Head of caudate nucleus (tissue), 42 donors: ENCODE data around the gene RAB40B.

Source experiments
- DNase-seq, 42 donors: peaks; one replicate each; pipeline versions ENCODE4 v3.0.0 to v3.0.0-alpha.2; 2020 to 2021; ENCODE audit warnings: mixed read lengths in 7 of 42
- intact Hi-C: fragments of 100-400 bp; cut with DNase I; formaldehyde crosslinking; loops from one replicate; pipeline ENCODE4 v1.15.0; 2022

RAB40B gene

DNA sequence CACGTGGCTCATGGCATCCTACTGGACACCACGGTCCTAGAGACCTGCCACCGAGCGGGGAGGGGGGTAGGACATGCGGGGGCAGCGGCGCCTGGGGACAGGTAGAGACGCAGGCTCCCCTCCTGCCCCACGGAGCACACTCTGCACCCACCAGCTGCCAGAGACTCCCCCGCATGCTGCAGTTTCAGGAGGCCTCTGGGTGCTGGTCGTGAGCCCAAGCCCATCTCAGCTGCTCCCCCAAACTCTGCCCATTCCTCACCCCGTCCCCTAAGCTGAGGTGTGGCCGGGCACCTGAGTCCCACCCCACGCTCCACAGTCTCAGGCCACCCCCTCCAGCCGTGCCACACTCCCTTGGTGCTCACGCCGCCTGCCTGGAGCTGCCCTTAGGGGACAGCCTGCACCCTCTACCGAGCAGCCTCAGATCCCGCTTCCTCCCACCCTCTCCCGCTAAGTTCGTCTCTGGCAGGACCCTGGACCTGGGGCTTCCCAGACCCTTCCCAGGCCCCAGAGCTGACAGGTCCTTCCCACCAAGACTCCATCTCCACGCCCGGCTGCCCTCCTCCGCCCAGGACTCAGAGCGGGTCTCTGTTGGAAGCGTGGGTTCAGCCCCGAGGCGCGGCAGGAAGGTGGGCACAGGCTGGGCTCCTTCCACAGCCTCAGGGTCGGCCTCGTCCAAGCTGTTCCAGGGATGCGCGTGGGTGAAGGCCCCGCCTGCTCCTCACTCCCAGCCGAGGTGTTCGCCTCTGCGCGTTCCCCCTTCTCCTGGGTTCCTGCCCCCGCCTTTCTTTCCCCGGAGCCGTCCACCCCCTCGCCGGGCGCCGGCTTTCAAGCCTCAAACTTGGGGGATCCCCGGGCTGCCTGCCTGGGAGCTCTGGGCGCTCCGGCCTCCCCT is 1.3 kb downstream of the RAB40B start:
- DNase-seq, result peak in 41 of 42 donors; percentile 53 to 89 (median 74)
- intact Hi-C loops, result loop anchor here (5.0 kb wide), 1 partner anchor 50 kb away; the partner anchor contains the start of gene WDR45B

DNA sequence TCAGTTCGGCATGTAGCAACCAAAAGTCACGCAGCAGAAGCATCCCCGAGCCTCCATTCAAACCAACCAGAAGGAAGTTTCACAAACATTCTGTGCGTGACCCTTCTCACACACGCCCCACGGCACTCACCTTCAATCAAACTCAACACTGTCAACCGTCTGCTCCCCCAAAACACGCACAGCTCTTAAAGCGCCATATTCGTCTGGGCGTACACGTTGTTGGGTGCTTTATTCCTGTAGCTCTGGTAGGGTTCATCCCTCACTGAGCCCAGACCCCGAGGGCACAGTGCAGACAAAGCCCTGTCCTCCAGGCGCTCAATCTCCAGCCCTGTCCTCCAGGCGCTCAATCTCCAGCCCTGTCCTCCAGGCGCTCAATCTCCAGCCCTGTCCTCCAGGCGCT is 2.2 kb downstream of the RAB40B start:
- no peak for DNase-seq
- intact Hi-C loops, result loop anchor here (5.0 kb wide), 1 partner anchor 49 kb away; the partner anchor contains the start of gene WDR45B

DNA sequence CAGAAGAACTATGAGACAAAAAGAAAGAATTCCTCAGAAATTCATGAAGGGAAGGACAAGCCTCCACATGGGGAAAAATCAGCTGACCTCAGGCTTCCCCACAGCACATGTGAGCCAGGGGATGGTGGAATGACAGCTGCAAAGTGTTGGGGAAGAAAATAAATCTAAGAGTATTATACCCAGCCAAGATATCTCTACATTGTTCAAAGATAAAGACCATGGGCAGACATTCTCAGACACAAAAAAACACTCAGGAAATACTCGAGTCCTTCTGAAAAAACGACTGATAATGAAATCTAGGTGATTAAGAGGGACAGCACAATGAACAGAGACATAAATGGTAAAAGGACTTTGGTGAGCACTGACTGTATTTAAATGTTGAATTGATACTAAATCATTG is 3.9 kb downstream of the RAB40B start:
- intact Hi-C loops, result loop anchor here (5.0 kb wide), 1 partner anchor 47 kb away; the partner anchor contains the start of gene WDR45B
- DNase-seq, result no peak

DNA sequence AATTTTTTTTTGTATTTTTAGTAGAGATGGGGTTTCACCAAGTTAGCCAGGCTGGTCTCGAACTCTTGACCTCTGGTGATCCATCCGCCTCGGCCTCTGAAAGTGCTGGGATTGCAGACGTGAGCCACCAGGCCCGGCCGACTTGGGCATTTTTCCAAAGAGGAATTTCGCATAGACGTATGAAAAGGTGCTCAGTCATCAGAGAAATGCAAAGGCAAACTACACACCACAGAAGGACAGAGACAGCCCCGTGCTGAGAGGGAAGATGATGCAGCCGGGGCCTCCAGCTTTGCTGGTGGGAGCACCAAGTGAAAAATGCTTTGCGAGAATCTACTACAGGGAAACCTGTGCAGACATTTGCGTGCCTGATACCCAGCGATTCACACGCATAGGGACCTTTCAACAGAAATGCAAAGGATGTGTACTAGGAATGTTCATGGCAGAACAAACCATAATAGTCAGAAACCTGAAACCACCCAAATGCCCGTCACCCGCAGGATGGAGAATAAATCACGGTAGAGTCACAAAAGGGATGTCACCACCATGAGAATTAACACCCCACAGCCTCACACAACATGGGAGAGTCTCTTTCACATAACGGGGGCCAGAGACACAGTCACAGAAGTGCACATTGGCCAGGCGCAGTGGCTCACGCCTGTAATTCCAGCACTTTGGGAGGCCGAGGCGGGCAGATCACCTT is 5.2 kb downstream of the RAB40B start:
- DNase-seq, result no peak
- intact Hi-C loops, result no loop called here

DNA sequence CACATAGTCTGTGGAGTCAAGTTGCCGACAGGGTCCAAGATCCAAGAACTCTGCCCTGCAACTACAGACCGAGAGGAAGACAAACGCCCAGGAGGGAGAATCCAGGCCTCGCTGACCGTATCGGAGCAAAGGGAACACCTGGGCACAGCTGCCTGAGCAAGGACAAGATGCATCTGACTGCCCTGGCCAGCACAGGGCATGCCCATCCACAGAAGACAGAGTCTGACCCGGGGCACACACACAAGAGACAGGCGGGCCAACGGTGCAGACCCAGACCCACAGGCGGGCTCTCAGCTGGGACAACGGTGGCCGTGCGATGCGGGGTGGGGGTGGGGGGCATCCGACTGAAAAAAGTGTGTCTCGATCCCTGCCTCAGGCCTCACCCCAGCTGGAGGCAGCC is 6.2 kb downstream of the RAB40B start:
- no peak for DNase-seq
- intact Hi-C loops, result no loop called here

DNA sequence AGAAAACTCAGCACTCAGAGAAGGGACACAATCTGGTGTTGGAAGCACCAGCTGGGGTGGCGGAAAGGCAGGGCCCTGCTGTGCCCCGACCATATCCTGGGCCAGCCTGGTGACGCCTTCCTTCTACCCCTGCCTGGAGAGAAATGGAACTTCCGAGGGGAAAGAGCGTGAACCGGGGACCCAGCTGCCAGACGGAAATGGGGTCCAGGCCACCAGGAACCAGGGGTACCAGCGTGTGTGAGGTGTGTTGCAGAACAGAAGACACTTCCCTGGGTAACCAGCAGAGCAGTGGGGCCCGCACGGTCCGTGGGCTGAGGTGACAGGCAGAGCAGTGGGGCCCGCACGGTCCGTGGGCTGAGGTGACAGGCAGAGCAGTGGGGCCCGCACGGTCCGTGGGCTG is 6.8 kb downstream of the RAB40B start:
- intact Hi-C loops, result no loop called here
- no peak for DNase-seq

DNA sequence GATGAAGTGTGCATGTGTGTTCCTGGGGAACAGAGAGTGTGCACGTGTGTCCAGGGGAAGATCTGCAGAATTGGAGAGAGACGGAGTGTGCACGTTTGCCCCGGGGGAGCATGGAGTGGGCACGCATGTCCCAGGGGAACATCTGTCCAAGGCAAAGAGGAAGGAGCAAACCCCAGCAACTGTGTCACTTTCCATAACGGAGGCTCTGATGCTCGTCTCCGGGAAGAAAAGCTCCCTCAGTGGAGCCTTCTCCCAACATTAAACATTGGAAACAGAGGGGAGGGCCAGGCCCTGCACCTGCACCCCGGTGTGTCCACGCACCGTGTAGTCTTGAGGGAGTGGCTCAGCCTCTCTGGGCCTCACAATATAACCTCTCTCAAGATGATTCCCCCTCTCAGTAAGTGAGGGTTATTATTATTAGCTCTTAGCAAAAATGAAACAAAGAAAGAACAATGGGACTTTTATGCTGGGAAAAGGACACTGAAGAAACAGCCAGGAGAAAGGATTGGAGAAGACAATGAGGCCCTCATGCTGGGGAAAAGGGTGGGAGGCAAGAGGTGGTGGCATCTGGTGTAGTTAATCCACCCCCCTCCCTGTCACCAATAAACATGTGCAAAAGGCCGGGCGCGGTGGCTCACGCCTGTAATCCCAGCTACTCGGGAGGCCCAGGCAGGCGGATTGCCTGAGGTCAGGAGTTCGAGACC is 7.6 kb downstream of the RAB40B start:
- peak in 39 of 42 donors; percentile 40 to 90 (median 75) for DNase-seq

DNA sequence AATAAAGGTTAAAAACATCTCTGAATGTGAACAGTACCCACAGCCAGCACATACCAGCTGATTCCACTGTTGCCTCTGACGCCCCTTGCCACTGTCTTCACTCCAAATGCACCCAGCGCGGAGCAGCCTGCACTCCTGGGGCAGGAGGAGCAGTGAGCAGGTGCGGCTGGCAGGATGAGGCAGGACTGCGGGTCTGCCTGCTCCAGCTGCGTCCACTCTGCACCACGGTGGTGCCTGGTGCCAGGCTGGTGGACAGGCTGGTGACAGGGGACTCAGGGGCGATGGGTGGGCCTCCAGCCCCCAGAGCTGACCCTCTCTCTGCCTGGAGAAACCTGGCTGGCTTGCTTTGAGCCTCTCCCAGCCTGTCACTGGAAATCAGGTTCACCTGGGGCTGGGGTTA is 9.4 kb downstream of the RAB40B start:
- DNase-seq, result no peak
- intact Hi-C loops, result no loop called here

More for the DNA sequence above, 7.6 kb downstream of the RAB40B start:
- intact Hi-C loops, result no loop called here

DNA sequence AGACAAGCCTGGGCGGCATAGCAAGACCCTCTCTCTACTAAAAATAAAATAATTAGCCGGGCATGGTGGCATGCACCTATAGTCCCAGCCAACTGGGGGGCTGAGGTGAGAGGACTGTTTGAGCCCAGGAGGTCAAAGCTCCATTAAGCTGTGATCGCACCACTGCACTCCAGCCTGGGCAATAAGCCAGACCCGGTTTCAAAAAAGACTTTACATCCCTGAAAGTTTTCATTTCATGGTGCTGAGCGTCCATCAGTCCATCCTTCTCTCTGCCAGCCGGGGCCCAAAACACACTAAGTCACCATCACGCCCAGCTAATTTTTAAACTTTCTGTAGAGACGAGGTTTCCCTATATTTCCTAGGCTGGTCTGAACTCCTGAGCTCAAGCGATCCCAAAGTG is 10.6 kb downstream of the RAB40B start:
- intact Hi-C loops, result no loop called here

DNA sequence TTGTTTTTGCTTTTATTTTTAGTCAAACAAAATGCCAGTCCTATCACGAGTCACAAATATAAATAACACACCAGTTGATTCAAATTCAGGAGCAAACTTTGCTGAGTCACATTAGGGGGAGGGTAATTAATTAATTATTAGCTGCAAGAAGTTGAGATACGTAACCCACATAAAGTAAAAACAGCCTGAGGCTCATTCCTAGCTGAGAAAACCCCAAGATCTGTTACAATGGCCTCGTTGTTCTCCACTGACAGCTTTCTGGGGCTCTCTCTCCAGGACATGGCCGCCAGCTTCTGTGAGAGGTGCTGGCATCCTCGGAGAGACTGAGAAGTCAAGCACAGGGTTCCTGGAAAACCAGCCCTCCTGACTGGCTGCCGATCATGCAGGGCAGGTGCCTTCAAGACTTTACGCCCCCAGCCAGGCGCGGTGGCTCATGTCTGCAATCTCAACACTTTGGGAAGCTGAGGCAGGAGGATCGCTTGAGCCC is 11.1 kb downstream of the RAB40B start:
- peak in 39 of 42 donors; percentile 40 to 91 (median 70) for DNase-seq
- intact Hi-C loops, result no loop called here

More for the DNA sequence above, 10.6 kb downstream of the RAB40B start:
- no peak for DNase-seq

DNA sequence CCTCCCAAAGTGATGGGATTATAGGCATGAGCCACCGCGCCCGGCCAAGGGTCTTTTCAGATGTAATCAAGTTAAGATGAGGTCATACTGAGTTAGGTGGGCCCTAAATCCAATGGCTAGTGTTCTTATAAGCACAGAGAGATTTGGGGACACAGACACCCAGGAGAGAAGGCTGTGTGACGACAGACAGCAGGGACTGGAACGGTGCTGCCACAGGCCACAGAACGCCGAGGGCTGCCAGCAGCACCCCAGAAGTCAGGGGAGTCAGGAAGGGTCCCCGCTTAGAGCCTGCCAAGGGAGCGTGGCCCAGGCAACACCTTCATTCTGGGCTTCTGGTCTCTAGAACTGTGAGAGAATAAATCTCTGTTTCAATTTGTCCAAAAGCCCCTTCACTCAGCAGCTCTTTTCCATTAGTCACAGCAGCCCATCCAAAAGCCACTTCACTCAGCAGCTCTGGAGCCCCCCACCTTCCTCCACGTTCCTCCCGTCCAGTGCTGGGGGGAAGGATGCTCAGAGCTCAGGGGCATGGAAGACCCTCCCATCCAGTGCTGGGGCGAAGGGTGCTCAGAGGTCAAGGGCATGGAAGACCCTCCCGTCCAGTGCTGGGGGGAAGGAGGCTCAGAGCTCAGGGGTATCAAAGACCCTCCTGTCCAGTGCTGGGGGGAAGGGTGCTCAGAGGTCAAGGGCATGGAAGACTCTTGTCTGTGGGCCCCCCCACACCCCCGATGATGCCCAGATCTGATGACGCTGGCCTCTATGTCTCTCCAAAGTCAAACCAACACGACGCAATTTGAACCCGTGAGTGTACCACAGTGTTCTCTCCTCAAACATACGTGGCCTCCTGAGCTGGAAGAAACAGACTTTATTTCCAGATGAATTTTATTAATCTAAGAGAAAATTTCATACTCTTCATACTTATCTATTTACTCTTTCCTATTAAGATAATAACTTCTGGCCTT is 11.9 kb downstream of the RAB40B start:
- intact Hi-C loops, result no loop called here
- no peak for DNase-seq

DNA sequence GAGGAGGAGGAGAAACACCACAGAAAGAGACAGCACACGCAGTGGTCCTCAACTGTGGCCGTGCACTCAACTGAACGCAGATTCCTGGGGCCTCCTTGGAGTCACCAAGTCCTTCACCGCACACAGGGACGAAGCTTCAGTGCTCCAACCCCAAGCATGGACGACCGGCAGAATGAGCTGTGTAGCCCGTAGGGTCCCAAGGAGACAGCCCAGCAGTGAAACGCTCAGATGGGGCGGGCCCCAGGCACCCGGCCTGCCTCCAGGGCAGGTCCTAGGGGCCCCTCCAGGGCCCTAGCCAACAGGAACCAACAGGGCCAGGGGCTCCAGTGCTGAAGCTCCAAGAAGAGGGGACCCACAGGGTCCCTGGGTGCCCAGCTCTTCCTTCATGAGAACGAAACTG is 13.2 kb downstream of the RAB40B start:
- DNase-seq, result no peak
- intact Hi-C loops, result no loop called here

DNA sequence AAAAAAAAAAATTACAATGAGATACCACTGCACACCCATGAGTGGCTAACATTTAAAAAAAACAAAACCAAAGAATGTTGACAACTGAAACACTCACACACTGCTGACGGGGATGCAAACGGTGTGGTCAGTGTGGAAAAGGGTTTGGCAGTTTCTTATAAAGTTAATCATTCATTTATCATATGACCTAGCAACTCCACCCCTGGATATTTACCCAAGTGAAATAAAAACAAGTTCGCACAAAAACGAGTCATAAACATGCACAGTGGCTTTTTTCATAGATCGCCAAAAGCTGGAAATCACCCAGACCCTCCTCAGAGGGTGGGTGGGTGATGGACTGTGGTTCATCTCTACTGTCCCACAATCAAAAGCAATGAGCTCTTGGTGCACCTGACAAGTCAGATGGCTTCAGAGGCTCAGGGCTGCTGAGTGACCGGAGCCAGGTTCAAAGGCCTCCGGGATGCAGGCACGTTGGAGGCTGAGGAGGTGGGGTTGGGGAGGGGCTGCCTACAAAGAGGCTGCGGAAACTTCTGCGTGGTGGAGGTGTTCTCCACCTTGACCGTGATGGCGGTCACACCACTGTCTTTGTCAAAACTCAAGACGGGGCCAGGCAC is 14.2 kb downstream of the RAB40B start:
- no peak for DNase-seq
- intact Hi-C loops, result no loop called here

DNA sequence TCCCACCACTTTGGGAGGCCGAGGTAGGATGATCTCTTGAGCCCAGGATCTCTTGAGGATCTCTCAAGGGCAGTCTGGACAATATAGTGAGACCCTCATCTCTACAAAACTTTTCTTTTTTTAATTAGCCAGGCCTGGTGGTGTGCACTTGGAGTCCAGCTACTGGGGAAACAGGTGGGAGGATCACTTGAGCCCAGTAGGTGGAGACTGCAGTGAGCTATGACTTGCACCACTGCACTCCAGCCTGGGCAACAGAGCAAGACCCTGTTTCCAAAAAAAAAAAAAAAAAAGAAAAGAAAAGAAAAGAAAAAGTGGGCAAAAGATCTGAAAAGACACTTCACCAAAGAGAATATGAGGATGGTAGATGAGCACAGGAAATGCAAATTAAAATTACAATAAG is 15.0 kb downstream of the RAB40B start:
- intact Hi-C loops, result no loop called here
- DNase-seq, result no peak

DNA sequence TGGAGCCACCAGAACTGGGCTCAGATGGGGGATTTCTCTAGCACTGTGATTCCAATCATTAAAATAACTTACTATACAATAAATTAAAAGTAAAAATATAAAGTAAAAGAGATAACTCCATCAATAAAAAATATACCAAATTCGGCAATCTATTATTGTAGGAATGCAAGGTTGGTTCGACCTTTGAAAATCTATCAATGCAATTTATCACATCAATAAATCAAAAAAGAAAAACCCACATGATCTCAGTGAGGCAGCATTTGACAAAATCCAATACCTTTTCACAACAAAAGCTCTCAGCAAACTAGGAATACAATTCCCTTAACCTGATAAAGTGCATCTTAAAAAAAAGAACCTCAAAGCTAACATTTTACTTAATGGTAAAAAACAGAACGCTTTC is 17.0 kb downstream of the RAB40B start:
- DNase-seq, result no peak
- intact Hi-C loops, result no loop called here

DNA sequence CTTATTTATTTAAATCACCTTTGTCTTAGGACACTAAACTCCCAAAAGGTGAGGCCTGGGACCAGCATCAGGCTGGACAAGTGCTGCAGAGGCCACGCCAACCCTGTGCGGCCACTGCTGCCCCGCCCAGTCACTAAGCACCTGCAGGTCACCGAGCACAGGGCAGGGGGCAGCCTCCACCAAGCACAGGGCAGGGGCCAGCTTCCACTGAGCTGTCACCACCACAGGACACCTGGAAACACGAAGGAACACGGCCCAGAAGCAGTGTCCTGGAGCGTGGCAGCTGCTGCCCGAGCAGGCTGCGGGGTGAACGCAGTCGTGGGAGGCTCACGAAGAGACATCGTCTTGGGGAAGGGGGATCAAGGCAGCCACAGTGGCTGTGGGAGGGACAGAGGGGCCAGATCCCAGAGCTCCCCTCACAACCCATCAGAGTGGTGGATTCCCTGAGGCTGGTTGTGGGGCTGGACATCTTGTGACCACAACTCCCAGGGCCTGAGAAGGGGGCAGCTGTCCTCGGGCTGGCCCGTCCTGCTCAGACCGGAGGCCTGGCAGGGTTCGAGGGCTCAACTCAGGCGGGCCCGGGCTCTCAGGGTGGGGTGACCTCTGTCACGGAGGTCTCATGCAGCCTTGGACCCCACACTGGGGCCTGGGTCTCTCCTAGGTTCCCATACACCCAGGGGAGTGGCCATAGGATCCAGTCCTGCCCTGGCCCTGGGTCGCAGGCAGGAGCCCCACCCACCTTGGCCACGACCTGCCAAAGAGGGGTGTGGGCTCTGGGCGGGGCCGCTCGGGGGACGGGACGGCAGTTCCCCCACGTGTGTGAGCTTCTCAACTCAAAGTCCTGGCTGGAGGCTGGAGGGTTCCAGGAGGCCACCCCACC is 18.7 kb downstream of the RAB40B start:
- no peak for DNase-seq

More for the DNA sequence above, 18.7 kb downstream of the RAB40B start:
- intact Hi-C loops, result no loop called here
